HG02588 (cell line): ENCODE measurements around the gene GTF2A1L.
"Not testable (repeated sequence)": the region's sequence is repeated elsewhere in the genome, so short reads cannot be mapped to it uniquely, and the experiment has no call there.

Source experiments
- ATAC-seq: cut with Tn5 transposase; IDR thresholded peaks from one replicate; pipeline ENCODE4 v1.9.1; 2021; ENCODE audit warnings: mild to moderate bottlenecking, moderate library complexity; ENCODE audit not compliant: unreplicated experiment

Gene GTF2A1L

DNA sequence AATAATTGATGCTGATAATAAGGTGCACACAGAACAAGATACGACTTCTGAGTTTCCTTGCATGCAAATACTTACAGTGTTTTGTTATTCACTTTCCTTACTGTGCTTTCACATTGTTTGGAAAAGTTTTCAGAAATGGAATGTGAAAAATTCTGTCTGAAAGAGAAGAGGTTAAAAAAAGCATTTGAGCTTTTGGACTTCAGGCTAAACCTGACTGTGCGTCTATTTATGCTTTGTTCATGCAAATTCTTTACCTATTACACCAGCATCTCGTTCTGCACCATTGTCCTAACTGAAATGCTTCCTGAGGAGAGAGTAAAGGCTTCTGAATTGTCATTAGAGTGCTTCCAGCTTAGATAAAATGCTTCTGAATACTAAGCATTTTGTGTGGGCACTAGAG is 76.5 kb downstream of the GTF2A1L start:
- no peak for ATAC-seq

- ATAC-seq, result no peak
Observed at GRCh38 chr2:48695991-48696390, 78.3 kb downstream of the GTF2A1L start.

GRCh38 chr2:48696881-48697280 is 79.2 kb downstream of the GTF2A1L start:
- ATAC-seq, result no peak

GRCh38 chr2:48699348-48699930 is 81.8 kb downstream of the GTF2A1L start:
- ATAC-seq, result no peak

- not testable (repeated sequence) for ATAC-seq
Observed at GRCh38 chr2:48703621-48704020, 86.0 kb downstream of the GTF2A1L start.

- no peak for ATAC-seq
Observed at GRCh38 chr2:48707466-48707865, 89.8 kb downstream of the GTF2A1L start.

- no peak for ATAC-seq
Observed at GRCh38 chr2:48709096-48710034, 91.7 kb downstream of the GTF2A1L start.

- no peak for ATAC-seq
Observed at GRCh38 chr2:48711343-48711742, 93.7 kb downstream of the GTF2A1L start.

GRCh38 chr2:48712151-48712550 is 94.5 kb downstream of the GTF2A1L start:
- ATAC-seq, result no peak

DNA sequence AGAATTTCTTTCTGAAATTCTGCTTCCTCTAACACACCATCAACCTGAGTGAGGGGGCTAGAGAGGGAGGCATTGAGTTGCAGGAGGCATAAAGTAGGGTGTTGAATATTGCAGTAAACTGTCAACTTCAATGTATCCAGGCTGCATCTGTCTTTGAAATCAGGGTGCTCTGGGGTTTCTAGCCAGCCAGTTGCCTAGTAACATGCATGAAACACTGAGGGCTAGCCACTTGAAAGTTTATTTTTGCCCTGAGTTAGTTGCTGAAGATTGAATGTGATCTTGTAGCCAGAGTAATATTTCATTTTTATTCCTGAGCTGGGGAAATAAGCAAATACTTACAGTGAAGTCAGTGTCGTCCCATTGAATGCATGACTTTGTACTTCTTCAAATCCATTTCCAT is 96.0 kb downstream of the GTF2A1L start:
- ATAC-seq, result no peak

- no peak for ATAC-seq
Observed at GRCh38 chr2:48714245-48714644, 96.6 kb downstream of the GTF2A1L start.

- ATAC-seq, result no peak
Observed at GRCh38 chr2:48715042-48715899, 97.6 kb downstream of the GTF2A1L start.

GRCh38 chr2:48715956-48716355 is 98.3 kb downstream of the GTF2A1L start:
- no peak for ATAC-seq

GRCh38 chr2:48717846-48718245 is 100.2 kb downstream of the GTF2A1L start:
- no peak for ATAC-seq

DNA sequence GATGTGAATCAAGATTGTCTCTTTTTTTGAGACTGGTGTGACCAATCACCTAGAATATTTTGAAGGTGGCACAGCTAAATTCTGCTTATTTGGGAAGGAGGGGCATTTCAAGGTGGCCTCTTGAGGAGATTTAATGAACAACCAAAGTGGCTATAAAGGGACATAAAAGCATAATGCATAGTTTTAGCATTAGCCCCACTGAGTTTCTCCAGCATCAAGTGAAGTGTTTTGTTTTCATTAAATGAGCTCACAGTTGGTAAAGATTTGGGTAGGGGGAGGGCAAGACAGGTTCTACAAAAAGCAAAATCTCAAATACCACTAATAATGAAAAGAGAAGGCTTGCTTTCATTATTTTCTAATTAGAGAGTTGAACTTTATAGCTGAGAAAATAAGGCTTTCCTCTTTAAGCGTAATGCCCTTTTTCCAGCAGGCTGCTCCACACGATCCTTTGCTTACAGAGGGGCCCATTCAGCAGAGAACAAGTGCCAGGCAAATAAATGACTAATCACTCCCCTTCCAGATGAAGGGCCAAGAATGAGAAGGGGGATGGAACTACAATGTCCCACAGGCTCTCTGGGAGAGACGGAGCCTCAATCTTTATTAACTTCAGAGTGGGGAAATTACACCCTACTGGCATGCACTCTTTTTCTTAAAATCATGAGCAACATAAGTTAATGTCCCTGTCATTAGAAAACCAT is 102.0 kb downstream of the GTF2A1L start:
- no peak for ATAC-seq

DNA sequence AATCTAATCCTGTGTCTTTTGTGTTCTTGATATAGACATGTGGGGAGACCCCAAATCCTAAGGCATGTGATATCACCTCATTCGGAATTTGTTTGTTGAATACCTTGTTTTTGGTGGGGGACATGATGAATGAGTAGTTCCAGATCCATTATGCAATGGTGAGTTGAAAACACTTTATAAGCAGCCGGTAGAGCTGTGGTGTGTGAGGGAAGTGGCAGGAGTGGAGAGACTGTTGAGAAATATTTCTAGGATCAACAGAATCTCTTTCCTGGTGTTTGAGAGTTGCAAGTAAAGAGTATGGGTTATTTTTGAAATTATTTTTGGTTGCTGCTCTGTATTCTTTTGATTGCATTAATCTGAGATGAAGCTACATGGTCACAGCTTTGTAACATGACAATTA is 103.5 kb downstream of the GTF2A1L start:
- ATAC-seq, result no peak

DNA sequence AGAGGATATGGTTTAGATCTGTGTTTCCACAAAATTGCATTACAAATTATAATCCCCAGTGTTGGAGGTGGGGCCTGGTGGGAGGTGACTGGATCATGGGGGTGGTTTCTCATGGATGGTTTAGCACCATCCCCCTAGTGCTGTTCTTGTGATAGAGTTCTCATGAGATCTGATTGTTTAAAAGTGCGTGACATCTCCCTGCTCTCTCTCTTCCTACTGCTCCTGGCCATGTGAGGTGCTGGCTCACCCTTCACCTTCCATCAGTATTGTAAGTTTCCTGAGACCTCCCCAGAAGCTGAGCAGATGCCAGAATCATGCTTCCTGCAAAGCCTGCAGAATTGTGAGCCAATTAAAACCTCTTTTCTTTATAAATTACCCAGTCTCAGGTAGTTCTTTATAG is 104.7 kb downstream of the GTF2A1L start:
- ATAC-seq, result no peak

- no peak for ATAC-seq
Observed at GRCh38 chr2:48723129-48723528, 105.5 kb downstream of the GTF2A1L start.

DNA sequence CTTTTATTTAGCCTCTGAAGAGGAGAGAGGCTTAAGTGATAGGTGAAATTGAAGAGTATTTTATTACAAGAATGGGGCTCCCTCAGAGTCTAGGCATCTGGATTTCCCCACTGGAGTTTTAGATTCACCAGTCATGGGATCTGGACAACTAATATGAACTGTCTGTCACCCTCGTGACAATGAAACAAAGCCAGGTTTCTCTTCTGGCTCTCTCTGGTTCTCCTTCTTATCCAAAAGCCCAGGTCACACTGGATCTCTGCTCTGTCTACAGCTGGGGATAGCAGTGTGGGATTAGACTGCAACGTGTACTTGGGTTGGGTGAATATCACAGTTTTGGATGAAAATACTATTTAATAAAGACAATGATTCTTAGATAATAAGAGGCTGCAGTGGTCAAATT is 106.6 kb downstream of the GTF2A1L start:
- ATAC-seq, result no peak

DNA sequence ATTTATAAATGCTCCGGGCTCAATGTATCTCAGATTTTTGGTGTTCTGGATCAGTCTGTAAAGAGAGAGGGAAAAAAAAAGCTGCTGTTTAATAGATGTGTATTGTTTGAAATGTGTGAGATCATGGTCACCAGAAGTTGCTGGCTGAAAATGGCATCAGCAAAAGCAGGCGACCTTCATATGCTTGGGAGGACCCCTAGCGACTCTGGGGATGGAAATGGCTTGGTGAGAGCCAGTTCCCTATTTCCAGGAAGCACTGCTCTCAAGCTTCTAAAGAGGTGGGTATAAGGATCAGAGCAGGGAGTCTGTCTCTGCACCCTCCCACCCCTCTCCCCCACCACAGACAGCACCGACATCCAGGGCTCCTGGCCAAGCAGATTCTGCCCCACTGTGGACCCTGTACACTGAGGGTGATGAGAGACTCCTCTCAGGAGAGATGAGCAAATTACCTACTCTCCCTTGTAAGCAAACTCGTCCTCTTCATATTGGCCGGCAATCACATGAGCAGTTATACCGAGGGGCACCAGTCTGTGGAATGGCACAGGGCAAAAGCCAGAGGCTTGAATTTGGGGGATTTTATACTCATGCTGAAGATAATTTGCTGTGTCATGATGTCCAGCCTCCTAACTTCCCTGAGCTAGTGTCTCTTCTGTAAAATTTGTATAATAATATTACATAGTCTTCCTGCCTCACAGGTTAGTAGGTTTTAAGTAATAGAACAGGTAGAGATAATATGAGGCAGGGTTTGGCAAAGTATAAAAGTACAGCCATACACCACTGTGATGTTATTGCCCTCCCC is 108.2 kb downstream of the GTF2A1L start:
- ATAC-seq, result no peak
